GM23338 (cell line): ENCODE measurements around the gene L3MBTL4. TPM values are rescaled to one million over a fixed set of nuclear protein-coding genes. Genes with fewer than 3 reads are reported as not detected.

Source experiments
- ATAC-seq: fragments of 200-7000 bp; cut with Tn5 transposase; 3 replicates; pipeline ENCODE4 v1.9.1; 2020
- DNase-seq: peaks from one replicate; pipeline ENCODE4 v3.0.0-alpha.2; 2015; ENCODE audit warnings: low spot score
- H2AFZ ChIP-seq: fragments of 200-600 bp; sonication (generic); 2 replicates; pipeline ENCODE4 v1.8.0; 2016; ENCODE audit warnings: antibody characterized with exemption, mild to moderate bottlenecking, moderate library complexity
- H3F3A ChIP-seq: fragments of 200-600 bp; sonication (generic); replicated peaks from 2 replicates; pipeline ENCODE4 v1.8.0; 2017; ENCODE audit warnings: antibody characterized with exemption, mixed run types, low read depth
- H3K27ac ChIP-seq: fragments of 200-600 bp; sonication (generic); 2 replicates; pipeline ENCODE4 v1.6.1; 2016; ENCODE audit warnings: low read depth
- H3K27me3 ChIP-seq: fragments of 200-600 bp; sonication (generic); 2 replicates; pipeline ENCODE4 v1.8.0; 2016; ENCODE audit warnings: mild to moderate bottlenecking, mixed run types, moderate library complexity; ENCODE audit not compliant: insufficient read depth
- H3K36me3 ChIP-seq: fragments of 200-600 bp; sonication (generic); 2 replicates; pipeline ENCODE4 v1.8.0; 2016; ENCODE audit warnings: mild to moderate bottlenecking; ENCODE audit not compliant: insufficient read depth
- H3K4me1 ChIP-seq: fragments of 200-600 bp; sonication (generic); 2 replicates; pipeline ENCODE4 v1.8.0; 2016; ENCODE audit warnings: mild to moderate bottlenecking, moderate library complexity; ENCODE audit not compliant: insufficient read depth
- H3K4me2 ChIP-seq: fragments of 200-600 bp; sonication (generic); 2 replicates; pipeline ENCODE4 v1.7.1; 2017; ENCODE audit warnings: mixed run types
- H3K4me3 ChIP-seq: fragments of 200-600 bp; sonication (generic); 2 replicates; pipeline ENCODE4 v1.6.1; 2016; ENCODE audit warnings: mixed run types
- H3K79me2 ChIP-seq: fragments of 200-600 bp; sonication (generic); replicated peaks from 2 replicates; pipeline ENCODE4 v1.8.0; 2017; ENCODE audit warnings: mild to moderate bottlenecking; ENCODE audit not compliant: insufficient read depth
- H3K9me2 ChIP-seq: fragments of 200-600 bp; sonication (generic); 2 replicates; pipeline ENCODE4 v1.8.0; 2017; ENCODE audit not compliant: insufficient read depth
- H4K20me1 ChIP-seq: fragments of 200-600 bp; sonication (generic); replicated peaks from 2 replicates; pipeline ENCODE4 v1.8.0; 2017; ENCODE audit warnings: mild to moderate bottlenecking; ENCODE audit not compliant: insufficient read depth
- H3K27ac Mint-ChIP-seq: 2 replicates; pipeline ENCODE4 v1.8.0; 2020; ENCODE audit warnings: inconsistent platforms, mild to moderate bottlenecking, moderate library complexity, mixed read lengths
- H3K27me3 Mint-ChIP-seq: 3 replicates; pipeline ENCODE4 v1.8.0; 2022; ENCODE audit warnings: low read depth, mild to moderate bottlenecking, moderate library complexity, mixed read lengths, inconsistent platforms; ENCODE audit not compliant: insufficient read depth, poor library complexity
- H3K36me3 Mint-ChIP-seq: 3 replicates; pipeline ENCODE4 v1.8.0; 2021; ENCODE audit warnings: low read depth, mild to moderate bottlenecking, inconsistent platforms, moderate library complexity, mixed read lengths
- H3K4me1 Mint-ChIP-seq: 3 replicates; pipeline ENCODE4 v1.8.0; 2020; ENCODE audit warnings: mild to moderate bottlenecking, inconsistent platforms, mixed read lengths
- H3K4me3 Mint-ChIP-seq: 3 replicates; pipeline ENCODE4 v1.8.0; 2021; ENCODE audit warnings: moderate library complexity, mild to moderate bottlenecking, inconsistent platforms, mixed read lengths
- H3K9me3 Mint-ChIP-seq: 3 replicates; pipeline ENCODE4 v1.8.0; 2020; ENCODE audit warnings: moderate library complexity, mild to moderate bottlenecking, inconsistent platforms, mixed read lengths
- CREB1 ChIP-seq: fragments of 250-450 bp; sonication (Bioruptor Pico); IDR thresholded peaks from 2 replicates; pipeline ENCODE4 v1.5.0; 2020; ENCODE audit warnings: low read depth, mild to moderate bottlenecking, moderate library complexity
- CTCF ChIP-seq, 2 experiments: fragments of 200-600 bp in 1 of 2; sonication (generic) in 1 of 2; conservative IDR thresholded peaks; 2 replicates each; pipeline versions ENCODE4 v1.5.1 to v1.6.1; 2016 to 2017; ENCODE audit warnings: antibody characterized with exemption in 2 of 2, low read depth in 2 of 2, mild to moderate bottlenecking in 2 of 2, moderate library complexity in 1 of 2
- EZH2 ChIP-seq: fragments of 200-600 bp; sonication (generic); IDR thresholded peaks from one replicate; pipeline ENCODE4 v1.8.0; 2017; ENCODE audit warnings: antibody characterized with exemption, mild to moderate bottlenecking, low read depth; ENCODE audit not compliant: unreplicated experiment
- EZH2phosphoT487 ChIP-seq: fragments of 200-600 bp; sonication (generic); IDR thresholded peaks from one replicate; pipeline ENCODE4 v1.8.1; 2018; ENCODE audit warnings: antibody characterized with exemption; ENCODE audit not compliant: unreplicated experiment
- JUNB ChIP-seq: IDR thresholded peaks from one replicate; pipeline ENCODE4 v1.6.1; 2016; ENCODE audit warnings: antibody characterized with exemption; ENCODE audit not compliant: unreplicated experiment
- NANOG ChIP-seq: IDR thresholded peaks from 2 replicates; pipeline ENCODE4 v1.6.1; 2016; ENCODE audit warnings: antibody characterized with exemption, borderline replicate concordance
- REST ChIP-seq: IDR thresholded peaks from one replicate; pipeline ENCODE4 v1.6.1; 2018; ENCODE audit warnings: antibody characterized with exemption; ENCODE audit not compliant: unreplicated experiment
- STAT1 ChIP-seq: IDR thresholded peaks from one replicate; pipeline ENCODE4 v1.6.1; 2016; ENCODE audit warnings: antibody characterized with exemption; ENCODE audit not compliant: unreplicated experiment
- ZNF114 ChIP-seq: fragments of 250-450 bp; sonication (Bioruptor Pico); IDR thresholded peaks from 2 replicates; pipeline ENCODE4 v1.5.0; 2020; ENCODE audit warnings: mild to moderate bottlenecking, moderate library complexity
- ZNF331 ChIP-seq: fragments of 250-450 bp; sonication (Bioruptor Pico); IDR thresholded peaks from 2 replicates; pipeline ENCODE4 v1.5.0; 2020; ENCODE audit warnings: low read depth, mild to moderate bottlenecking, moderate library complexity
- ZNF462 ChIP-seq: fragments of 250-450 bp; sonication (Bioruptor Pico); IDR thresholded peaks from 2 replicates; pipeline ENCODE4 v1.5.0; 2020; ENCODE audit warnings: mild to moderate bottlenecking, moderate library complexity
- polyA plus RNA-seq: library from polyadenylated mRNA; unstranded; fragments of >200 nt; fragmentation: Nextera tagmentation; extraction: Ambion mirVana; gene quantifications from 2 replicates; pipeline ENCODE4 v1.2.1, GENCODE V29; 2016
- total RNA-seq: library from RNA; depleted of rRNA; stranded (reverse); fragments of >200 nt; shearing (Covaris generic); gene quantifications from 2 replicates; pipeline ENCODE4 v1.2.3, GENCODE V29; 2014

Gene L3MBTL4
- total and polyA plus RNA-seq, 2 experiments from 2014 or later: 0.48 to 2.8 TPM

GRCh38 chr18:5962362-5962761 is 452.3 kb downstream of the L3MBTL4 start (continued):
- TF ChIP-seq ZNF462 (CRISPR knock-in tag) (no peak), JUNB (no peak)

GRCh38 chr18:5961828-5962150 is 452.9 kb downstream of the L3MBTL4 start:
- Histone ChIP-seq H3K36me3 (no peaks in the 10 kb centered on the region), H3K4me1 (no peaks in the 10 kb centered on the region), H3K4me2 (no peak overlapping the region), H3K27me3 (no peaks in the 10 kb centered on the region), H2AFZ (peak overlapping the region; percentile 23; the same call in 1 of the 2 replicates), H3K9me2 (no peaks in the 10 kb centered on the region), H3K4me3 (no peak overlapping the region), H3F3A (no peaks in the 10 kb centered on the region), H4K20me1 (no peaks in the 10 kb centered on the region), H3K79me2 (no peaks in the 10 kb centered on the region), H3K27ac (no peak overlapping the region)
- peaks cover 13% of the 10 kb centered on the region for H3K27me3 Mint-ChIP-seq
- H3K27ac Mint-ChIP-seq: no peak overlapping the region
- TF ChIP-seq STAT1: no peak
- no peak for TF ChIP-seq REST
- TF ChIP-seq CREB1: no peak
- TF ChIP-seq JUNB: no peak
- no peak for TF ChIP-seq EZH2
- no peak for TF ChIP-seq ZNF114 (CRISPR knock-in tag)
- TF ChIP-seq ZNF331 (CRISPR knock-in tag): no peak
- no peak for TF ChIP-seq CTCF (conservative IDR thresholded peaks at IDR 0.05; ENCODE audit: low read depth in 2 of 2)
- TF ChIP-seq EZH2phosphoT487: no peak
- no peak for TF ChIP-seq NANOG
- no peak for ATAC-seq
- no peak overlapping the region; the same call in 2 of the 3 replicates for H3K4me3 Mint-ChIP-seq
- no peaks in the 10 kb centered on the region for H3K36me3 Mint-ChIP-seq
- H3K4me1 Mint-ChIP-seq: peaks cover 23% of the 10 kb centered on the region
- no peak for DNase-seq
- H3K9me3 Mint-ChIP-seq: no peaks in the 10 kb centered on the region
